Activated CD4-positive, alpha-beta T cell treated with anti-CD3 and anti-CD28 coated beads, Interleukin-2, amount 10 ng/mL, durations not matched to agents 7 days and 5 days (primary cell): ENCODE results near the gene NUP214. TPM values are rescaled to one million over a fixed set of nuclear protein-coding genes. Genes with fewer than 3 reads are reported as not detected.

Experiments
- CTCF ChIA-PET: fragments of 350-600 bp; sonication (Branson Sonifier 250); formaldehyde crosslinking; loops from one replicate; lab custom pipeline; 2021; ENCODE audit warnings: antibody characterized with exemption; lab: Charles Lee
- POLR2A ChIA-PET: fragments of 350-600 bp; sonication (Branson Sonifier 250); formaldehyde crosslinking; loops from one replicate; lab custom pipeline; 2021; ENCODE audit warnings: antibody characterized with exemption; lab: Charles Lee
- DNase-seq: peaks from one replicate; pipeline ENCODE4 v3.0.0-alpha.2; 2020
- H3K27ac Mint-ChIP-seq: one replicate; pipeline ENCODE4 v1.8.0; 2021; ENCODE audit warnings: mild to moderate bottlenecking, moderate library complexity, mixed read lengths
- H3K27me3 Mint-ChIP-seq: one replicate; pipeline ENCODE4 v1.8.0; 2021; ENCODE audit warnings: mixed read lengths
- H3K36me3 Mint-ChIP-seq: one replicate; pipeline ENCODE4 v1.8.0; 2021; ENCODE audit warnings: low read depth, mixed read lengths
- H3K4me1 Mint-ChIP-seq: one replicate; pipeline ENCODE4 v1.8.0; 2021; ENCODE audit warnings: mixed read lengths
- H3K4me3 Mint-ChIP-seq: one replicate; pipeline ENCODE4 v1.8.0; 2021; ENCODE audit warnings: mild to moderate bottlenecking, moderate library complexity, mixed read lengths
- H3K9me3 Mint-ChIP-seq: one replicate; pipeline ENCODE4 v1.8.0; 2021; ENCODE audit warnings: mixed read lengths
- total RNA-seq, 2 experiments: library from RNA; stranded (reverse); gene quantifications; one replicate each; pipeline ENCODE4 v1.2.3, GENCODE V29; 2021

The NUP214 gene
- total RNA-seq: 10 to 100 TPM; 58.0 to 69.4 TPM

DNA sequence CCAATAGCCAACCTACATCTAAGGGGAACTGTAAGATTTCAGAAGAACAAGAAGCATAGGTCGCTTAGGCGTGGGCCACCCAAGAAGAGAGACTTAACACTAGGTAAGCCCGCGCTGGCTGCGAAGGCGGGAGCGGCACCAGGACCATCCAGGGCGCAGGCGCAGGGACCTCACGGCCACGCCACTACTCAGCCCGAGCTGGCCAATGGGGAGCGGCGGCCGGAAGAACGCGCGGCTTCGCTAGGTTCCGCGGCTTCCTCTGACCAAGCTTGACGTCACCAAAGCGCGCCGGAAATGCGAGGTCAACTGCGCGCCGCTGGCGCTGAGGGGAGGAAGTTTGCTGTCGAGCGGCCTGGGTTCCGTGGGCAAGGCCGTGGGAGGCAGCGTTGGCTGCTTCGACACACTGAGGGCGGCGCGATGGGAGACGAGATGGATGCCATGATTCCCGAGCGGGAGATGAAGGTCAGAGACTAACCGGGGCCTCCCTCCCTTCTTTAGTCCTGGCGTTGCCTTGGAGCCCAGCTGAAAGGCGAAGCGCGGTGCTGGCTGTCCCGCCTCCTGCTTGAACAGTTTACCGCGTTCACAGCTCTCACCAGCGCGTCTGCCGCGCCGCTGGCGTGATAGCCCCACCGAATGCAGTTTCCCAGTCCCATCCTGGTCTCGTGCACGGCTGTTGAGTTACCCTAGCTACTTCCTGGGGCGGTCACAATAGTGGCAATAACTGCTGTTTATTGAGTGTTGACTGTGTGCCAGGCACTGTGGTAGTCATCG lies at the start of gene NUP214:
Gene NUP214 (plus strand): TSS at position 299 of the 771 bp plus-strand sequence. CDS start 119 bp downstream, at position 418.
- CTCF ChIA-PET: interaction anchor here (0.5 to 1.9 kb wide), 8 partner anchors 8 to 241 kb away, joined by 3 to 8 read pairs (median 3); no protein-coding TSS in a partner anchor
- H3K36me3 Mint-ChIP-seq: peaks cover 29% of the 10 kb centered on the region
- H3K4me3 Mint-ChIP-seq: peak within 1 kb of the TSS; percentile 96
- H3K9me3 Mint-ChIP-seq: no peaks in the 10 kb centered on the region
- peaks cover 34% of the 10 kb centered on the region for H3K4me1 Mint-ChIP-seq
- peak within 1 kb of the TSS; percentile 98 for H3K27ac Mint-ChIP-seq
- no peaks in the 10 kb centered on the region for H3K27me3 Mint-ChIP-seq
- POLR2A ChIA-PET: interaction anchor here (0.7 to 1.0 kb wide), 2 partner anchors 94 to 141 kb away, joined by 3 read pairs; no protein-coding TSS in a partner anchor
- peak; percentile 100 for DNase-seq

GRCh38 chr9:131076347-131077195 lies 48.8 kb upstream of the NUP214 start:
- ChIA-PET POLR2A (no interaction called here), CTCF (interaction anchor here (0.6 to 1.6 kb wide), 4 partner anchors 13 to 306 kb away, joined by 3 to 4 read pairs (median 3); no protein-coding TSS in a partner anchor)
- no peaks in the 10 kb centered on the region for H3K9me3 Mint-ChIP-seq

DNA sequence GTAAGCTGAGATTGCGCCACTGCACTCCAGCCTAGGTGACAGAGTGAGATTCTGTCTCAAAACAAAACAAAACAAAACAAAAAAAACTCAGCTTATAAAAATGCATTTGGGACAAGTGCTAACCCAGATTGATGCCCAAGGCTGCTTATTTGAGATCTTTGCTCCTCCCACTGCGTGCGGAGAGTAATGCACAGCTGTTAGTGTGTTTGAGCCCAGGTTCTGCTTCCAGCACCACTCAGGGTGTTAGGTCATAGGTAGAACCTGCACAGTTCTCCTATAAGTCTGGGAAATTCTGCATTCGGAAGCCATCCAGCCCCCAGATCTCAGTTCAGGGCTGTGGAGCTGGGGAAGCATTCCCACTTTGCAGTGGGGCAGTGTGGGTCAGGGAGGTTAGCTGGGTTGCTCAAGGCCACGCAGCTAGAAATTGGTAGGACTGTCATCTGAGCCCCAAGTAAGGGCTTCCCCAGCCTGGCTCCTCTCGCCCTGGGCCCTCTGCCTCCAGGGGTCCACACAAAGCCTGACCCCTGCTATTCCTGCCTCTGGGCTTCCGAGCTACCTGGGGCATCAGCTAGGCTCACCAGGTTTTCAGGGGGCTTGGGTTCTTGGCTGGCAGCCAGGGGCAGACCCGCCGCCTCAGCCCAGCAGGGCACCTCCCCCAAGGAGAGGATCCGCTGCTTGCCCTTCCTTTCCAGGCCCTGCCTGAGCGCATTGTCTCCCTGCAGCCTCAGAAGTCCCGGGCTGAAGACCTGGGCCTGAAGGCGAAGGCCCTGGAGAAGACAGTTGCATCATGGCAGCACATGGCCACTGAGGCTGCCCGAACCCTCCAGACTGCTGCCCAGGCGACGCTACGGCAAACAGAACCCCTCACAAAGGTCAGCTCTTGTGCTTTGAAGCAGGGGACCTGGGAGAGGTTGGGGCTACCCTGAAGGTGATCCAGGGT lies 46.7 kb upstream of the NUP214 start:
- ChIA-PET CTCF (interaction anchor here (0.6 kb wide), 1 partner anchor 385 kb away, joined by 3 read pairs; no protein-coding TSS in a partner anchor), POLR2A (no interaction called here)
- H3K36me3 Mint-ChIP-seq: no peaks in the 10 kb centered on the region
- no peak overlapping the region for H3K27ac Mint-ChIP-seq
- H3K4me1 Mint-ChIP-seq: no peaks in the 10 kb centered on the region
- no peaks in the 10 kb centered on the region for H3K9me3 Mint-ChIP-seq
- DNase-seq: no peak
- H3K27me3 Mint-ChIP-seq: no peaks in the 10 kb centered on the region
- no peak overlapping the region for H3K4me3 Mint-ChIP-seq

More at GRCh38 chr9:131076347-131077195, 48.8 kb upstream of the NUP214 start:
- no peaks in the 10 kb centered on the region for H3K36me3 Mint-ChIP-seq
- DNase-seq: no peak
- H3K4me3 Mint-ChIP-seq: no peak overlapping the region
- no peaks in the 10 kb centered on the region for H3K27me3 Mint-ChIP-seq
- H3K27ac Mint-ChIP-seq: no peak overlapping the region
- no peaks in the 10 kb centered on the region for H3K4me1 Mint-ChIP-seq

DNA sequence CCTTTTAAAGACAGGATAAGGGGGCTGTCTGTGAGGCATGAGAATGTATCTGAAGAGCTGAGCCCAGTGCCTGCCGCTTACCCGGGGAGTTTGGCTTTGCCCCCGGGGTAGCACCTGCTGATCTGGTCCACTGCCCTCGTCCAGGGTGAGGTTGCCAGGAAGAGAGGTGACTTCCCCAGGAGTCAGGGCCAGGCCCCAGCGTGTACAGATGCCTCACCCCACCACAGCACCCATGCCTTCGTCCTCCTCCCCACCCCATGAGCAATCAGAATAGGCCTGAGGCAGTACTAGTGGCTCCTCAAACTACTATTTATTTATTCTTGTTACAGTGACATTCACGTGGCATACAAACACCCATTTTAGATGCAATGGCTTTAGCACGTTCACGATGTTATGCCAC lies 44.8 kb upstream of the NUP214 start:
- H3K9me3 Mint-ChIP-seq: no peaks in the 10 kb centered on the region
- no peaks in the 10 kb centered on the region for H3K36me3 Mint-ChIP-seq
- H3K27ac Mint-ChIP-seq: no peak overlapping the region
- ChIA-PET POLR2A (no interaction called here), CTCF (no interaction called here)
- no peak overlapping the region for H3K4me3 Mint-ChIP-seq
- H3K27me3 Mint-ChIP-seq: peaks cover 2% of the 10 kb centered on the region
- DNase-seq: no peak
- no peaks in the 10 kb centered on the region for H3K4me1 Mint-ChIP-seq

DNA sequence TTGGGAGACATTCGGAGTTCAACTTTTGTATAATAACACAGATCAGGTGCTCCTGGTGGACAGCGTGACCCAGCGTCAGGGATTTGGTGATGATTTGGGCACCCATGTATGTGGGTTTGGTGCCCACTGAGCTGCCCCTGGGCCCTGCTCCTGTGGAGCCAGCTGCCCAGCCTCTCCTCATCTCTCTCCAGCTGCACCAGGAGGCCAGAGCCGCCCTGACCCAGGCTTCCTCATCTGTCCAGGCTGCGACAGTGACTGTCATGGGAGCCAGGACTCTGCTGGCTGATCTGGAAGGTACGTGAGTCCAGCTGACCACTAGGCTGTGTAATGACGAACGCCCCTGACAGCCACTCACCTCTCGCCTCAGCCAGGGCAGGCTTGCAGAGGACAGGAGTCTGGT lies 43.5 kb upstream of the NUP214 start:
- H3K27me3 Mint-ChIP-seq: peaks cover 2% of the 10 kb centered on the region
- ChIA-PET CTCF (interaction anchor here (0.6 kb wide), 1 partner anchor 1654 kb away, joined by 3 read pairs; no protein-coding TSS in a partner anchor), POLR2A (no interaction called here)
- H3K4me1 Mint-ChIP-seq: no peaks in the 10 kb centered on the region
- no peak overlapping the region for H3K27ac Mint-ChIP-seq
- no peaks in the 10 kb centered on the region for H3K36me3 Mint-ChIP-seq
- no peaks in the 10 kb centered on the region for H3K9me3 Mint-ChIP-seq
- DNase-seq: no peak
- no peak overlapping the region for H3K4me3 Mint-ChIP-seq

- Mint-ChIP-seq H3K4me3 (no peak overlapping the region), H3K36me3 (no peaks in the 10 kb centered on the region), H3K9me3 (no peaks in the 10 kb centered on the region), H3K27ac (no peak overlapping the region), H3K4me1 (no peaks in the 10 kb centered on the region), H3K27me3 (peaks cover 2% of the 10 kb centered on the region)
- CTCF ChIA-PET: interaction anchor here (0.6 to 0.9 kb wide), 3 partner anchors 13 to 398 kb away, joined by 3 to 5 read pairs (median 4); partner anchors contain the start of gene AIF1L
- DNase-seq: no peak
- POLR2A ChIA-PET: no interaction called here
These were observed 42.4 kb upstream of the NUP214 start for GRCh38 chr9:131082774-131083512.

DNA sequence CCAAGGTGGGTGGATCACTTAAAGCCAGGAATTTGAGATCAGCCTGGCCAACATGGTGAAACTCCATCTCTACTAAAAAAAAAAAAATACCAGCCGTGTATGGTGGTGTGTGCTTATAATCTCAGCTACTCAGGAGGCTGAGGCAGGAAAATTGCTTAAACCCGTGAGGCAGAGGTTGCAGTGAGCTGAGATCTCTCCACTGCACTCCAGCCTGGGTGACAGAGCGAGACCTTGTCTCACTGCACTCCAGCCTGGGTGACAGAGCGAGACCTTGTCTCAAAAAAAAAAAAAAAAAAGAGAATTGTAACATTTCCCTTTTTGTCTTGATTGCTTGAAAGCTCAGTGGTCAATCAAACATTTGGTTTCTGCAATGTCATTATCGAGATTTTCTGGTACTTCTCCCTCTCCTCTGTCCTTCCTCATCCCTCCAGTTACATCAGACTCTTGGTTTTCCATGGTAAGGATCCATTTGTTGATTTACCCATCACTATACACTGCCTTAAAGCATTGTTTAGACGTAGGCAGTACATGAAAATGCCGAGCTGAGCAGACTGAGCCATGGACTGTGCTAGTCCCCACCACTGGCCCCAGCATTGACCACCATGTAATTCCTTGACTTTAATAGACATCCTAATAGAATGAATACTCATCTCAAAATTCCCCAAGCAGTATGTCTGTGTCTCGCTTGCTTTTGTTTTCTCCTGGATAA lies 40.6 kb upstream of the NUP214 start:
- DNase-seq: no peak
- Mint-ChIP-seq H3K36me3 (no peaks in the 10 kb centered on the region), H3K27ac (no peak overlapping the region), H3K9me3 (no peaks in the 10 kb centered on the region), H3K27me3 (peaks cover 2% of the 10 kb centered on the region), H3K4me3 (no peak overlapping the region), H3K4me1 (no peaks in the 10 kb centered on the region)
- POLR2A ChIA-PET: interaction anchor here (0.8 kb wide), 1 partner anchor 24 kb away, joined by 8 read pairs; no protein-coding TSS in a partner anchor
- CTCF ChIA-PET: interaction anchor here (0.6 to 0.8 kb wide), 2 partner anchors 12 to 575 kb away, joined by 3 to 5 read pairs; partner anchors contain the start of gene AIF1L

- ChIA-PET POLR2A (no interaction called here), CTCF (interaction anchor here (0.6 to 0.9 kb wide), 3 partner anchors 11 to 574 kb away, joined by 3 to 5 read pairs (median 3); partner anchors contain the start of gene AIF1L)
These were observed 39.8 kb upstream of the NUP214 start for GRCh38 chr9:131085370-131086122.

DNA sequence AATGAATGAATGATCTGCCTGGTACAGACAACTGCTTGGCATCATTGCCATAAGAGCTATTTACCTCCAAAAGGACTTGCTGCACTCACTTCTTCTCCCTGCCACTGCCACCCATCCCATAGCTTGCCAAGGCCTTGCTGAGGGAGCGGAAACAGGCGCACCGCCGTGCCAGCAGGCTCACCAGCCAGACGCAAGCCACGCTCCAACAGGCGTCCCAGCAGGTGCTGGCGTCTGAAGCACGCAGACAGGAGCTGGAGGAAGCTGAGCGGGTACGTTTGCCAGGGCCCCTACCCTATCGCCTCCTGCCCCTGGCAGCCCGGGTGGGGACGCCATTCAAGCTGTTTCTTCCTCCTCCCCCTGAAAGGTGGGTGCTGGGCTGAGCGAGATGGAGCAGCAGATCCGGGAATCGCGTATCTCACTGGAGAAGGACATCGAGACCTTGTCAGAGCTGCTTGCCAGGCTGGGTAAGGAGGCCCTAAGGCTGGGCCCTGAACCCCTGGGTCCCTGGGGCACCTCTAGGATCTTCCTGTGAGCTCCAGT lies 38.0 kb upstream of the NUP214 start:
- DNase-seq: no peak
- Mint-ChIP-seq H3K27ac (no peak overlapping the region), H3K27me3 (peaks cover 2% of the 10 kb centered on the region), H3K4me3 (no peak overlapping the region), H3K36me3 (no peaks in the 10 kb centered on the region), H3K4me1 (no peaks in the 10 kb centered on the region), H3K9me3 (no peaks in the 10 kb centered on the region)
- ChIA-PET CTCF (interaction anchor here (1.1 kb wide), 1 partner anchor 10 kb away, joined by 3 read pairs; no protein-coding TSS in a partner anchor), POLR2A (no interaction called here)

More at GRCh38 chr9:131085370-131086122, 39.8 kb upstream of the NUP214 start:
- no peaks in the 10 kb centered on the region for H3K4me1 Mint-ChIP-seq
- peaks cover 2% of the 10 kb centered on the region for H3K27me3 Mint-ChIP-seq
- no peak overlapping the region for H3K4me3 Mint-ChIP-seq
- H3K27ac Mint-ChIP-seq: no peak overlapping the region
- no peaks in the 10 kb centered on the region for H3K9me3 Mint-ChIP-seq
- no peaks in the 10 kb centered on the region for H3K36me3 Mint-ChIP-seq
- DNase-seq: no peak
